ENCODE measurements around the gene SPATA6L. TPM values are rescaled to one million over a fixed set of nuclear protein-coding genes. Genes with fewer than 3 reads are reported as not detected.

SPATA6L gene
- total and polyA plus RNA-seq, 2 of the 13 experiments (the other 11 are each of a cell fraction or from before 2014, with no cell fraction given): 1.1 to 1.9 TPM

DNA sequence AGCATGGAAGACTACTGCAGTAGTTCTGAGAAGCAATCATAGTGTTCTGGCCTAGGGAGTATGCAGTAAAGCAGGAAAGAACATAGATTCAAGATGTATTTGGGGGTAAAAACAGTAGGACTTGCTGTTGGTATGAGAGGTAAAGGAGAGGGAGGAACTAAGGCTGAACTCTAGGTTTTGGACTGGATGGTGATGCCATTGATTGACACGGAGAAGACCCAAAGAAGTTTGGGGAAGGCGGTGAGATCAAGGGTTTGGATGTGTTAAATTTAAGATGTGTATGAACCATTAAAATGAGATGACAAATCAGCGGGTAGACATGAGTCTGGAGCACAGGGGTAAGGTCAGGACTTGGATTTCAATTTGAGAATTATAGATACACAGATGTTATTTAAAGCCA is 11.1 kb upstream of the SPATA6L start:
- TF ChIP-seq, protein P1, sequence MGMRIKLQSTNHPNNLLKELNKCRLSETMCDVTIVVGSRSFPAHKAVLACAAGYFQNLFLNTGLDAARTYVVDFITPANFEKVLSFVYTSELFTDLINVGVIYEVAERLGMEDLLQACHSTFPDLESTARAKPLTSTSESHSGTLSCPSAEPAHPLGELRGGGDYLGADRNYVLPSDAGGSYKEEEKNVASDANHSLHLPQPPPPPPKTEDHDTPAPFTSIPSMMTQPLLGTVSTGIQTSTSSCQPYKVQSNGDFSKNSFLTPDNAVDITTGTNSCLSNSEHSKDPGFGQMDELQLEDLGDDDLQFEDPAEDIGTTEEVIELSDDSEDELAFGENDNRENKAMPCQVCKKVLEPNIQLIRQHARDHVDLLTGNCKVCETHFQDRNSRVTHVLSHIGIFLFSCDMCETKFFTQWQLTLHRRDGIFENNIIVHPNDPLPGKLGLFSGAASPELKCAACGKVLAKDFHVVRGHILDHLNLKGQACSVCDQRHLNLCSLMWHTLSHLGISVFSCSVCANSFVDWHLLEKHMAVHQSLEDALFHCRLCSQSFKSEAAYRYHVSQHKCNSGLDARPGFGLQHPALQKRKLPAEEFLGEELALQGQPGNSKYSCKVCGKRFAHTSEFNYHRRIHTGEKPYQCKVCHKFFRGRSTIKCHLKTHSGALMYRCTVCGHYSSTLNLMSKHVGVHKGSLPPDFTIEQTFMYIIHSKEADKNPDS (CRISPR knock-in tag; IDR thresholded peaks at IDR 0.05): no peak
- TF ChIP-seq, protein P2, sequence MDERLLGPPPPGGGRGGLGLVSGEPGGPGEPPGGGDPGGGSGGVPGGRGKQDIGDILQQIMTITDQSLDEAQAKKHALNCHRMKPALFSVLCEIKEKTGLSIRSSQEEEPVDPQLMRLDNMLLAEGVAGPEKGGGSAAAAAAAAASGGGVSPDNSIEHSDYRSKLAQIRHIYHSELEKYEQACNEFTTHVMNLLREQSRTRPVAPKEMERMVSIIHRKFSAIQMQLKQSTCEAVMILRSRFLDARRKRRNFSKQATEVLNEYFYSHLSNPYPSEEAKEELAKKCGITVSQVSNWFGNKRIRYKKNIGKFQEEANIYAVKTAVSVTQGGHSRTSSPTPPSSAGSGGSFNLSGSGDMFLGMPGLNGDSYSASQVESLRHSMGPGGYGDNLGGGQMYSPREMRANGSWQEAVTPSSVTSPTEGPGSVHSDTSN (CRISPR knock-in tag; IDR thresholded peaks at IDR 0.05): peak; percentile 61
- no peak overlapping the region for H2AFZ ChIP-seq (ENCODE audit: low read length)
- no peaks in the 10 kb centered on the region for H3K9me3 ChIP-seq (ENCODE audit: low read length)
- in situ Hi-C loops (cut with HindIII; ENCODE audit: extremely low pct_ligation_motif_present, low pct_unique_long_range_greater_than_20kb) (no loop called here), intact Hi-C loops (cut with micrococcal nuclease; ENCODE audit: unreplicated experiment) (loop anchor here (5.0 kb wide), 2 partner anchors 115 to 1150 kb away; partner anchors contain the start of genes RCL1 and RFX3)
- peak overlapping the region; percentile 93 for H3K4me2 ChIP-seq (ENCODE audit: low read depth, low read length)
- peak overlapping the region; percentile 96 for H3K9ac ChIP-seq (ENCODE audit: insufficient read depth, low read depth, low read length)
- no peak for FAIRE-seq
- no peak for DNase-seq (ENCODE audit: low spot score)
- no peaks in the 10 kb centered on the region for H4K20me1 ChIP-seq (ENCODE audit: insufficient read depth, low read length)
- H3K4me3 ChIP-seq (replicated peaks in 1 of 3; ENCODE audit: insufficient read depth in 1 of 3, low read depth in 2 of 3, low read length in 3 of 3): no peak overlapping the region
- no peak for ATAC-seq
- H3K79me2 ChIP-seq (ENCODE audit: insufficient read depth, low read length): peaks cover 23% of the 10 kb centered on the region
- peaks cover 45% of the 10 kb centered on the region for H3K4me1 ChIP-seq (ENCODE audit: insufficient read depth, low read length)
- H3K36me3 ChIP-seq (replicated peaks in 1 of 2; ENCODE audit: control insufficient read depth in 1 of 2, insufficient read depth in 2 of 2, low read length in 2 of 2): no peaks in the 10 kb centered on the region
- ChIA-PET POLR2A (interaction anchor here (0.6 to 2.2 kb wide), 17 partner anchors 12 to 1151 kb away, joined by 3 to 43 read pairs (median 4); partner anchors contain the start of genes AK3, PLPP6, RCL1 and RFX3), CTCF (ENCODE audit: low intra/inter-chr PET ratio, low total read pairs) (no interaction called here)
- no peaks in the 10 kb centered on the region; a peak in 1 of 5 replicates for H3K27me3 ChIP-seq (ENCODE audit: control insufficient read depth in 1 of 2, insufficient read depth in 2 of 2, low read length in 2 of 2)
- WGBS (ENCODE audit: low lambda C conversion rate): 68% methylated on average over 3 of the region's 3 CpGs
- peak overlapping the region; percentile 99 for H3K27ac ChIP-seq (ENCODE audit: extremely low read length, insufficient read depth, low read length)
- no TSS peak for BruUV-seq (replicated peaks)

DNA sequence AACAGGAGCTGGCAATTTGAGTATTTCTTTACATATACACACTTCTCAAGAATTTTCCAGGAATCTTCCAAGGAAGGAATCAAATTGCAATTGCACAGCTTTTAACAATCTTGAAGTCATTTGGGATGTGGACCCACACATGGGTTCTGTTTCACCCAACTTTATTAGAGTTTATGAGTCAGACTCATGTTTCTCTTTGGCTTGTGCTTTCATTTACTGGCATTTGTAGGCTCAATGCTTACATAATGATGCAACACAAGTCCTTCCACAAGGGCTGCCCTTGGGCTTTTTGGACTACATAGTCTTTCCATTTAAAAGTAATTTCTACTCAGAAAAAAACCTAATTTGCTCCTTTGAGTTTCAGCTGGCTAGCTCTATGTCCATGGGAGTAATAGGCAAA is 8.5 kb upstream of the SPATA6L start:
- H3K9me3 ChIP-seq (ENCODE audit: low read length): no peaks in the 10 kb centered on the region
- peak; percentile 34 for DNase-seq (ENCODE audit: low spot score)
- no TSS peak for BruUV-seq (replicated peaks)
- no peaks in the 10 kb centered on the region for H3K36me3 ChIP-seq (replicated peaks in 1 of 2; ENCODE audit: control insufficient read depth in 1 of 2, insufficient read depth in 2 of 2, low read length in 2 of 2)
- intact Hi-C loops (cut with micrococcal nuclease; ENCODE audit: unreplicated experiment) (loop anchor here (5.0 kb wide), 2 partner anchors 118 to 1147 kb away; partner anchors contain the start of genes RCL1 and RFX3), in situ Hi-C loops (cut with HindIII; ENCODE audit: extremely low pct_ligation_motif_present, low pct_unique_long_range_greater_than_20kb) (no loop called here)
- no peak overlapping the region for H3K27ac ChIP-seq (ENCODE audit: extremely low read length, insufficient read depth, low read length)
- H3K27me3 ChIP-seq (ENCODE audit: control insufficient read depth in 1 of 2, insufficient read depth in 2 of 2, low read length in 2 of 2): no peaks in the 10 kb centered on the region; a peak in 1 of 5 replicates
- POLR2A ChIA-PET: interaction anchor here (0.7 kb wide), 1 partner anchor 12 kb away, joined by 5 read pairs; the partner anchor contains the start of gene PLPP6
- CTCF ChIA-PET (ENCODE audit: low intra/inter-chr PET ratio, low total read pairs): no interaction called here
- H3K79me2 ChIP-seq (ENCODE audit: insufficient read depth, low read length): peaks cover under 1% of the 10 kb centered on the region
- peak; percentile 8 for FAIRE-seq
- no peak for ATAC-seq
- H3K4me1 ChIP-seq (ENCODE audit: insufficient read depth, low read length): peaks cover 32% of the 10 kb centered on the region
- H3K9ac ChIP-seq (ENCODE audit: insufficient read depth, low read depth, low read length): no peak overlapping the region
- H2AFZ ChIP-seq (ENCODE audit: low read length): no peak overlapping the region
- H4K20me1 ChIP-seq (ENCODE audit: insufficient read depth, low read length): no peaks in the 10 kb centered on the region
- no peak overlapping the region for H3K4me3 ChIP-seq (replicated peaks in 1 of 3; ENCODE audit: insufficient read depth in 1 of 3, low read depth in 2 of 3, low read length in 3 of 3)
- H3K4me2 ChIP-seq (ENCODE audit: low read depth, low read length): no peak overlapping the region
- TF ChIP-seq RXRB (CRISPR knock-in tag; IDR thresholded peaks at IDR 0.05; ENCODE audit: borderline replicate concordance) (peak; percentile 12; the same call in 1 of the 2 replicates), GATAD2A (CRISPR knock-in tag; IDR thresholded peaks at IDR 0.05) (peak; percentile 59), CEBPB (IDR thresholded peaks at IDR 0.05; ENCODE audit: borderline replicate concordance, low read depth, low read length) (peak; percentile 81; the same call in 1 of the 2 replicates), CC2D1A (CRISPR knock-in tag; IDR thresholded peaks at IDR 0.05) (no peak), CEBPG (CRISPR knock-in tag; IDR thresholded peaks at IDR 0.05) (peak; percentile 65), ZNF674 (CRISPR knock-in tag; IDR thresholded peaks at IDR 0.05; ENCODE audit: low read depth) (no peak), HMG20A (CRISPR knock-in tag; IDR thresholded peaks at IDR 0.05; ENCODE audit: borderline replicate concordance) (0 out of 2 replicates have a peak, but pooled peaks have one; percentile 28), ZNF644 (CRISPR knock-in tag; IDR thresholded peaks at IDR 0.05; ENCODE audit: low read depth) (peak; percentile 66; the same call in 1 of the 2 replicates), FOXA3 (CRISPR knock-in tag; IDR thresholded peaks at IDR 0.05) (0 out of 2 replicates have a peak, but pooled peaks have one; percentile 25), GABPA (IDR thresholded peaks at IDR 0.05; ENCODE audit: low read depth, low read length) (no peak), GABPA (CRISPR knock-in tag; IDR thresholded peaks at IDR 0.05; ENCODE audit: low read depth) (no peak)
- TF ChIP-seq, protein P3, sequence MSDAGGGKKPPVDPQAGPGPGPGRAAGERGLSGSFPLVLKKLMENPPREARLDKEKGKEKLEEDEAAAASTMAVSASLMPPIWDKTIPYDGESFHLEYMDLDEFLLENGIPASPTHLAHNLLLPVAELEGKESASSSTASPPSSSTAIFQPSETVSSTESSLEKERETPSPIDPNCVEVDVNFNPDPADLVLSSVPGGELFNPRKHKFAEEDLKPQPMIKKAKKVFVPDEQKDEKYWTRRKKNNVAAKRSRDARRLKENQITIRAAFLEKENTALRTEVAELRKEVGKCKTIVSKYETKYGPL (CRISPR knock-in tag; IDR thresholded peaks at IDR 0.05): peak; percentile 34; the same call in 1 of the 2 replicates
- TF ChIP-seq, protein P4, sequence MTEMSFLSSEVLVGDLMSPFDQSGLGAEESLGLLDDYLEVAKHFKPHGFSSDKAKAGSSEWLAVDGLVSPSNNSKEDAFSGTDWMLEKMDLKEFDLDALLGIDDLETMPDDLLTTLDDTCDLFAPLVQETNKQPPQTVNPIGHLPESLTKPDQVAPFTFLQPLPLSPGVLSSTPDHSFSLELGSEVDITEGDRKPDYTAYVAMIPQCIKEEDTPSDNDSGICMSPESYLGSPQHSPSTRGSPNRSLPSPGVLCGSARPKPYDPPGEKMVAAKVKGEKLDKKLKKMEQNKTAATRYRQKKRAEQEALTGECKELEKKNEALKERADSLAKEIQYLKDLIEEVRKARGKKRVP (CRISPR knock-in tag; IDR thresholded peaks at IDR 0.05): peak in 1 of 2 experiments; percentile 81; a peak in 2 of 4 replicates

All from HepG2 (cell line).